ENCODE data around the gene EMC1. TPM values are rescaled to one million over a fixed set of nuclear protein-coding genes. Genes with fewer than 3 reads are reported as not detected.

EMC1 gene
- total RNA-seq, 4 donors from 2014 or later = 32.8 to 54.1 (median 43.0) TPM

DNA sequence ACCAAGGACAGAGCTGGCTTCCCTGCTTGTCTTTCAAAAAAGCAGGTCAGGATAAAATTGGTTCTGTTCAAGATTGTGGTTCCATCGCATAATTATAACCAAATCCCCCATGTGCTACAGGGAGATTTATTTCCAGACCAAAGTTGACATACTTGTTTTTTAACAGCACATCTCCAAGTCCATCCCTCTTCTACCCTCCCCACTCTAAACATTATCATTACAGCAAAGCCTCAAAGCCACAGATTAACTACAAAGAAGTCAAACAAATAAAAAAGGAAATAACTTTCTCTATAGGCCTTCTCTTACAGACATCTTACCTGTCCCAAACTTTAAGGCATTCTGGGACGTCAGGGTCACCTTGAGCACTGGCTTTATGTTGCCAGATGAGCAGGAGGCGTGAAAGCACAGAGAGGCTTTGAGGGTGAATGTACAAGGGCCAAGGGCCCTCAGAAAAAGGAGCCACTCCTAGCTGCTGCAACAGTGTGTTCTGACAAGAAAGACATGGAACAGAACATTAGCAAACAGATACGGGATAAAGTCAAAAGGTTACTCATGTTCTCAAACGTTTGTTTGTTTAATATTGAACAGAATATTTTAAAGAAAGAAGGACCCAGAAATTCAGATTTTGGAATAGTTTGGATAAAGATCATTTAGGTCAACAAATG, 72.5 kb downstream of the EMC1 start:
- TF ChIP-seq, protein P1, sequence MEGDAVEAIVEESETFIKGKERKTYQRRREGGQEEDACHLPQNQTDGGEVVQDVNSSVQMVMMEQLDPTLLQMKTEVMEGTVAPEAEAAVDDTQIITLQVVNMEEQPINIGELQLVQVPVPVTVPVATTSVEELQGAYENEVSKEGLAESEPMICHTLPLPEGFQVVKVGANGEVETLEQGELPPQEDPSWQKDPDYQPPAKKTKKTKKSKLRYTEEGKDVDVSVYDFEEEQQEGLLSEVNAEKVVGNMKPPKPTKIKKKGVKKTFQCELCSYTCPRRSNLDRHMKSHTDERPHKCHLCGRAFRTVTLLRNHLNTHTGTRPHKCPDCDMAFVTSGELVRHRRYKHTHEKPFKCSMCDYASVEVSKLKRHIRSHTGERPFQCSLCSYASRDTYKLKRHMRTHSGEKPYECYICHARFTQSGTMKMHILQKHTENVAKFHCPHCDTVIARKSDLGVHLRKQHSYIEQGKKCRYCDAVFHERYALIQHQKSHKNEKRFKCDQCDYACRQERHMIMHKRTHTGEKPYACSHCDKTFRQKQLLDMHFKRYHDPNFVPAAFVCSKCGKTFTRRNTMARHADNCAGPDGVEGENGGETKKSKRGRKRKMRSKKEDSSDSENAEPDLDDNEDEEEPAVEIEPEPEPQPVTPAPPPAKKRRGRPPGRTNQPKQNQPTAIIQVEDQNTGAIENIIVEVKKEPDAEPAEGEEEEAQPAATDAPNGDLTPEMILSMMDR (IDR thresholded peaks at IDR 0.05) = no peak
- no peak for TF ChIP-seq POLR2A (IDR thresholded peaks at IDR 0.05)
- Histone ChIP-seq H3K4me1 (peaks cover 0 to 7% of the 10 kb centered on the region in 2 donors), H3K4me3 (replicated peaks in 1 of 3) (no peak overlapping the region), H3K36me3 (peaks cover 57 to 60% of the 10 kb centered on the region in 2 donors), H3K9me3 (no peaks in the 10 kb centered on the region), H3K27me3 (no peaks in the 10 kb centered on the region), H3K27ac (peak overlapping the region; percentile 27 to 50 (median 40))
- peak; percentile 56 to 62 for DNase-seq
- 65 to 68% methylated on average over 5 of the region's 5 CpGs for WGBS, 2 donors
- intact Hi-C loops (cut with DNase I) = no loop called here

DNA sequence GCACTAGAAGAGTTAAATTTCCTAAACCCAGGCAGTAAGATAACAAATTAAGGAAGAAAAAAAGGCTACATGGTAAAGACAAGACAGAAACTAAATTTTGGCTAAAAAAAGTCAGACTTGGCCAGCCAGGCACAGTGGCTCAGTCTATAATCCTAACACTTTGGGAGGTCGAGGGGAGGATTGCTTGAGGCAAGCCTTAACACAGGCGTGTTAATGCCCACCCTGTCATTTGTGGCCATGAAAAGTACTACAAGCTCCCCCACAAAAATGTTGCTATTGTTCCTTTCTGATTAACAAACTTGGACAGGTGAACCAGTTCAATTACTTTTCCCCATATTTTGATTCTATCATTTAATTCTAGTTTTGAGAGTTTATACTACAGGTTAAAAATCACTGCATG, 73.5 kb downstream of the EMC1 start:
- Histone ChIP-seq H3K4me3 (replicated peaks in 1 of 3) (no peak overlapping the region), H3K9me3 (no peaks in the 10 kb centered on the region), H3K4me1 (peaks cover 0 to 7% of the 10 kb centered on the region in 2 donors), H3K27ac (no peak overlapping the region), H3K36me3 (peaks cover 57 to 59% of the 10 kb centered on the region in 2 donors), H3K27me3 (no peaks in the 10 kb centered on the region)
- WGBS, 2 donors = 84 to 88% methylated on average over 2 of the region's 2 CpGs
- intact Hi-C loops (cut with DNase I) = no loop called here
- no peak for TF ChIP-seq POLR2A (IDR thresholded peaks at IDR 0.05)
- DNase-seq = no peak

DNA sequence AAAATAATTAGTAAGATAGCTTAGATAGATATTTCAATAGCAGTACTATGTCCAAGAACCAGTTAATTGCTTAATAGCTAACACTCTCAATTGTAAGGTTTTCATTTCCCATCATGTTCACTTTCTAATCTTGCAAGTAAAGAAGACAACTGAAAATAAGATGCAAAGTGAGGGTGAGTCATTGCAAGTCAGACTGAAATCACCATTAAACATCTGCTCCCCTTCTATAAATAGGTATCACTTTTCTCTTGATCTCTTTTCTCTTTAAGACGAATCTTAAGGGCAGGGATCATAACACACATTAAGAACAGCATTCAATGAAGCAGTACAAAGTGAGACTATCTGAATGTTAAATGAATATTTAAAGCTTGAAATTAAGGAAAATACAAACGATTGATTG, 81.7 kb downstream of the EMC1 start:
- H3K27me3 ChIP-seq = no peaks in the 10 kb centered on the region
- no peaks in the 10 kb centered on the region for H3K9me3 ChIP-seq
- intact Hi-C loops (cut with DNase I) = no loop called here
- no peak for DNase-seq
- peaks cover 96 to 97% of the 10 kb centered on the region in 2 donors for H3K36me3 ChIP-seq
- H3K4me3 ChIP-seq (replicated peaks in 1 of 3) = no peak overlapping the region
- no peaks in the 10 kb centered on the region for H3K4me1 ChIP-seq
- H3K27ac ChIP-seq = no peak overlapping the region
- no peak for TF ChIP-seq POLR2A (IDR thresholded peaks at IDR 0.05)
- TF ChIP-seq, protein P1 (IDR thresholded peaks at IDR 0.05) = no peak
- WGBS, 2 donors = 86 to 91% methylated on average over 2 of the region's 2 CpGs

DNA sequence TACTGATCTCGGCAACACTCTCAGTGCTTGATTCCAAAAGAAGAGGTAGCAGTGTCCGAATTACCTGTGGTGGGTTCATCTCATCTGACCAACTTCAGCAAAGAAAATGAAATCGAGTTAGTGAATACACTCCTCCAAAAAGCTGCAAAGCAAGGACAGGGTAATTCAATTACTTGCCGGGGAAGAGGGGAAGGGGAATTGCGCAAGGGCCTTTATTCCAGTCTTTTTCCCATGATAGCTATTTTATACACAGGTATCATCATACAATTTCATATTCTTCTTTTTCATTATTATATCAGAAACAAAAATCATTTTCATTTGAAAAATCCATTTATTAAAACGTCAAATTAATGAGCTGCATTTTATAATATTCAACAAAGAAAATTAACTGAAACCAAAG, 84.2 kb downstream of the EMC1 start:
- 95 to 97% methylated on average over 6 of the region's 6 CpGs for WGBS, 2 donors
- DNase-seq = no peak
- no peak overlapping the region for H3K27ac ChIP-seq
- TF ChIP-seq POLR2A (IDR thresholded peaks at IDR 0.05) = no peak
- TF ChIP-seq, protein P1 (IDR thresholded peaks at IDR 0.05) = no peak
- intact Hi-C loops (cut with DNase I) = no loop called here
- no peak overlapping the region for H3K4me3 ChIP-seq (replicated peaks in 1 of 3)
- H3K9me3 ChIP-seq = no peaks in the 10 kb centered on the region
- no peaks in the 10 kb centered on the region for H3K27me3 ChIP-seq
- H3K36me3 ChIP-seq = peaks cover 94 to 99% of the 10 kb centered on the region in 2 donors
- H3K4me1 ChIP-seq = no peaks in the 10 kb centered on the region

DNA sequence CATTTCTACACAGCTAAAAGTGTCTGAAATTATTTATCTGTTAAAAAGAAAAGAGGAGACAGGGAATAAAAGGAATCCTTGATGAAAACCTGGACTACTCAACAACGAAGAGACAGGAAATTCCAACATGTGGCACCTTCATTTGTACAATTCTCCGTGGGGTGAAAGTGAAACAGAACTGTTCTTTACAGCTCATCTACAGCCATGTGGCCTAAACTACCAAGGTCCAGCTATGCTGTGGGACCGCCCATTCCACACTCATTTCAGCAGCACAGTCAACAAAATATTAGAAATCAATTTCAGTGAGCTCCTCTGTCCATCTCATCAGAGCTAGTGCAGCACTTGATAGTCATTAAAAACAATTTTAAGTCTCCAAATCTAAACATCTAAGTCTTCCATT, 85.3 kb downstream of the EMC1 start:
- Histone ChIP-seq H3K27me3 (no peaks in the 10 kb centered on the region), H3K4me1 (no peaks in the 10 kb centered on the region), H3K9me3 (no peaks in the 10 kb centered on the region), H3K4me3 (replicated peaks in 1 of 3) (no peak overlapping the region), H3K27ac (no peak overlapping the region), H3K36me3 (peaks cover 94 to 99% of the 10 kb centered on the region in 2 donors)
- intact Hi-C loops (cut with DNase I) = no loop called here
- no peak for DNase-seq
- 82 to 84% methylated on average over 3 of the region's 3 CpGs for WGBS, 2 donors
- TF ChIP-seq, protein P1 (IDR thresholded peaks at IDR 0.05) = no peak
- TF ChIP-seq POLR2A (IDR thresholded peaks at IDR 0.05) = no peak

Other genes with a start within 250 kb of the EMC1 start
- 100 to 1,000 TPM; 110 to 221 (median 160) TPM for gene UBR4, start 41.3 kb downstream of the EMC1 start, total RNA-seq
- gene MRTO4, start 281 bp upstream of the EMC1 start, total RNA-seq = 10 to 100 TPM; 16.0 to 19.5 (median 17.5) TPM
- gene AKR7A3, start 37.2 kb upstream of the EMC1 start, total RNA-seq = 1 to 10 TPM; 1.8 to 3.5 (median 2.3) TPM
- gene AKR7A2, start 60.6 kb upstream of the EMC1 start, total RNA-seq = 100 to 1,000 TPM in 2 of 4 donors, 10 to 100 TPM in 2; 70.8 to 136 (median 110) TPM
- 10 to 100 TPM; 17.6 to 24.6 (median 17.8) TPM for gene SLC66A1, start 60.8 kb upstream of the EMC1 start, total RNA-seq
- gene CAPZB, start 234.0 kb upstream of the EMC1 start, total RNA-seq = 100 to 1,000 TPM in 2 of 4 donors, 10 to 100 TPM in 2; 75.4 to 116 (median 93.1) TPM

All from thyroid gland (tissue), 4 donors.